ENCODE measurements around the gene NID2.

Gene NID2

GRCh38 chr14:52043690-52044089, 25.2 kb downstream of the NID2 start:
- CTCF ChIA-PET: interaction anchor here (0.9 to 2.1 kb wide), 13 partner anchors 8 to 204 kb away, joined by 3 to 13 read pairs (median 3); no protein-coding TSS in a partner anchor
- Histone ChIP-seq H3K9me3 (ENCODE audit: control extremely low read depth in 1 of 5, control insufficient read depth in 4 of 5, insufficient read depth in 2 of 5, low read depth in 1 of 5, low read length in 4 of 5) (no peaks in the 10 kb centered on the region), H3K27me3 (replicated peaks in 2 of 5; ENCODE audit: control insufficient read depth in 4 of 5, insufficient read depth in 5 of 5, low read length in 4 of 5) (peaks cover 0 to 6% (median 0%) of the 10 kb centered on the region in 5 experiments), H3K4me1 (ENCODE audit: control extremely low read depth in 1 of 4, control insufficient read depth in 4 of 4, insufficient read depth in 4 of 4, low read length in 3 of 4) (no peaks in the 10 kb centered on the region), H3K27ac (ENCODE audit: insufficient read depth in 1 of 2, low read depth in 1 of 2, low read length in 2 of 2, poor library complexity in 1 of 2, severe bottlenecking in 2 of 2) (no peak overlapping the region), H3K36me3 (ENCODE audit: control insufficient read depth in 4 of 4, insufficient read depth in 4 of 4, low read length in 3 of 4) (no peaks in the 10 kb centered on the region), H3K4me3 (ENCODE audit: control insufficient read depth in 1 of 7, extremely low read depth in 1 of 7, insufficient read depth in 4 of 7, low read depth in 2 of 7, low read length in 6 of 7) (no peak overlapping the region)
- POLR2A ChIA-PET: no interaction called here
- DNase-seq: peak; percentile 11 to 42 (median 33)
- 67% methylated on average over 1 of the region's 5 CpGs for WGBS (ENCODE audit: insufficient coverage)

- H3K9me3 ChIP-seq (ENCODE audit: control extremely low read depth in 1 of 5, control insufficient read depth in 4 of 5, insufficient read depth in 2 of 5, low read depth in 1 of 5, low read length in 4 of 5): no peaks in the 10 kb centered on the region
- CTCF ChIA-PET: interaction anchor here (1.1 to 2.1 kb wide), 7 partner anchors 9 to 81 kb away, joined by 3 to 13 read pairs (median 4); no protein-coding TSS in a partner anchor
- POLR2A ChIA-PET: no interaction called here
- DNase-seq: no peak
- WGBS (ENCODE audit: insufficient coverage): 95% methylated on average over 7 of the region's 8 CpGs
- peaks cover 0 to 2% (median 0%) of the 10 kb centered on the region in 5 experiments for H3K27me3 ChIP-seq (replicated peaks in 2 of 5; ENCODE audit: control insufficient read depth in 4 of 5, insufficient read depth in 5 of 5, low read length in 4 of 5)
- H3K4me3 ChIP-seq (ENCODE audit: control insufficient read depth in 1 of 7, extremely low read depth in 1 of 7, insufficient read depth in 4 of 7, low read depth in 2 of 7, low read length in 6 of 7): no peak overlapping the region
- no peaks in the 10 kb centered on the region for H3K36me3 ChIP-seq (ENCODE audit: control insufficient read depth in 4 of 4, insufficient read depth in 4 of 4, low read length in 3 of 4)
- H3K4me1 ChIP-seq (ENCODE audit: control extremely low read depth in 1 of 4, control insufficient read depth in 4 of 4, insufficient read depth in 4 of 4, low read length in 3 of 4): no peaks in the 10 kb centered on the region
- no peak overlapping the region for H3K27ac ChIP-seq (ENCODE audit: insufficient read depth in 1 of 2, low read depth in 1 of 2, low read length in 2 of 2, poor library complexity in 1 of 2, severe bottlenecking in 2 of 2)
Observed at GRCh38 chr14:52042371-52043289, 26.2 kb downstream of the NID2 start.

- POLR2A ChIA-PET: no interaction called here
- no peak overlapping the region for H3K27ac ChIP-seq (ENCODE audit: insufficient read depth in 1 of 2, low read depth in 1 of 2, low read length in 2 of 2, poor library complexity in 1 of 2, severe bottlenecking in 2 of 2)
- no peak overlapping the region for H3K4me3 ChIP-seq (ENCODE audit: control insufficient read depth in 1 of 7, extremely low read depth in 1 of 7, insufficient read depth in 4 of 7, low read depth in 2 of 7, low read length in 6 of 7)
- H3K9me3 ChIP-seq (ENCODE audit: control extremely low read depth in 1 of 5, control insufficient read depth in 4 of 5, insufficient read depth in 2 of 5, low read depth in 1 of 5, low read length in 4 of 5): no peaks in the 10 kb centered on the region
- DNase-seq: no peak
- CTCF ChIA-PET: interaction anchor here (1.1 to 2.8 kb wide), 2 partner anchors 10 to 16 kb away, joined by 3 to 8 read pairs; no protein-coding TSS in a partner anchor
- no peaks in the 10 kb centered on the region for H3K4me1 ChIP-seq (ENCODE audit: control extremely low read depth in 1 of 4, control insufficient read depth in 4 of 4, insufficient read depth in 4 of 4, low read length in 3 of 4)
- 100% methylated on average over 6 of the region's 7 CpGs for WGBS (ENCODE audit: insufficient coverage)
- no peaks in the 10 kb centered on the region for H3K36me3 ChIP-seq (ENCODE audit: control insufficient read depth in 4 of 4, insufficient read depth in 4 of 4, low read length in 3 of 4)
- peaks cover 0 to 2% (median 0%) of the 10 kb centered on the region in 5 experiments for H3K27me3 ChIP-seq (replicated peaks in 2 of 5; ENCODE audit: control insufficient read depth in 4 of 5, insufficient read depth in 5 of 5, low read length in 4 of 5)
Observed at GRCh38 chr14:52040598-52040997, 28.3 kb downstream of the NID2 start.

DNA sequence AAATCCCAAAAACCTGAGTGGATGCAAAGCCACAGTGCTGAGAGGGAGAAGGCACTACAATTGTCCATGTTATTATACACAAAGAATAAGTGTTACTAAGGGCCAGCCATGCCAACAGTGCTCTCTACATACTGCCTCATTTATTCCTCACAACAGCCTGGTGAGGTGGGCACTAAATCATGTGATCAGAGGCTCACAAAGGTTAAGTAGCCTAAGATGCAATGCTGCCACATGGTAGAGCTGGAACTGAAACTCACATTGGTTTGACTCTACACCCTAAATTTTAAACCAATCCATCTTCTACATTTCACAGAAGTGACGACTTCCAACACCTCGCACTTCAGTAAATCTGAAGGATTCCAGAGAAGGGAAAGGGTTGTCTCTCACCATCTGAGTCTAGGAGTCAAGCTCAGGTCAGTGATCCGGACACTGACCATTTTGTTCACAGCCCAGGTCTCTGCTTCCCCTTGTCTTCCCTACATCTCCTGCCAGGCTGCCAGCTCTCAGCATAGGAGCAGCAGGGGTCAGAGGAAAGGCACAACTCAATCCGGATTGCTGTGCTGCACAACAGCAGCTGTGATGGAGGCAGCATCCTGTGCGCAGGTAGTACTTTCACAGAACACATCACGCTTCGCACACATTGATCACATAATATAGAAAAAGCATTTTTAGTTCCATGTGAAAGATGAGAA, 29.6 kb downstream of the NID2 start:
- ChIA-PET CTCF (interaction anchor here (0.8 to 2.8 kb wide), 4 partner anchors 11 to 93 kb away, joined by 3 to 8 read pairs (median 4); no protein-coding TSS in a partner anchor), POLR2A (no interaction called here)

GRCh38 chr14:52033101-52033642, 35.7 kb downstream of the NID2 start:
- H3K9me3 ChIP-seq (ENCODE audit: control extremely low read depth in 1 of 5, control insufficient read depth in 4 of 5, insufficient read depth in 2 of 5, low read depth in 1 of 5, low read length in 4 of 5): no peaks in the 10 kb centered on the region
- POLR2A ChIA-PET: no interaction called here
- no peaks in the 10 kb centered on the region for H3K36me3 ChIP-seq (ENCODE audit: control insufficient read depth in 4 of 4, insufficient read depth in 4 of 4, low read length in 3 of 4)
- DNase-seq: peak in 2 of 3 donors; percentile 21 to 36
- CTCF ChIA-PET: interaction anchor here (0.7 to 2.0 kb wide), 6 partner anchors 8 to 98 kb away, joined by 3 to 7 read pairs (median 3); no protein-coding TSS in a partner anchor
- WGBS (ENCODE audit: insufficient coverage): 91% methylated on average over 4 of the region's 10 CpGs
- H3K27me3 ChIP-seq (replicated peaks in 2 of 5; ENCODE audit: control insufficient read depth in 4 of 5, insufficient read depth in 5 of 5, low read length in 4 of 5): no peaks in the 10 kb centered on the region
- H3K4me3 ChIP-seq (ENCODE audit: control insufficient read depth in 1 of 7, extremely low read depth in 1 of 7, insufficient read depth in 4 of 7, low read depth in 2 of 7, low read length in 6 of 7): no peak overlapping the region
- H3K4me1 ChIP-seq (ENCODE audit: control extremely low read depth in 1 of 4, control insufficient read depth in 4 of 4, insufficient read depth in 4 of 4, low read length in 3 of 4): no peaks in the 10 kb centered on the region
- no peak overlapping the region for H3K27ac ChIP-seq (ENCODE audit: insufficient read depth in 1 of 2, low read depth in 1 of 2, low read length in 2 of 2, poor library complexity in 1 of 2, severe bottlenecking in 2 of 2)

More for the DNA sequence above, 29.6 kb downstream of the NID2 start:
- WGBS (ENCODE audit: insufficient coverage): 100% methylated on average over 4 of the region's 7 CpGs
- Histone ChIP-seq H3K36me3 (ENCODE audit: control insufficient read depth in 4 of 4, insufficient read depth in 4 of 4, low read length in 3 of 4) (no peaks in the 10 kb centered on the region), H3K4me1 (ENCODE audit: control extremely low read depth in 1 of 4, control insufficient read depth in 4 of 4, insufficient read depth in 4 of 4, low read length in 3 of 4) (no peaks in the 10 kb centered on the region), H3K27ac (ENCODE audit: insufficient read depth in 1 of 2, low read depth in 1 of 2, low read length in 2 of 2, poor library complexity in 1 of 2, severe bottlenecking in 2 of 2) (no peak overlapping the region), H3K27me3 (replicated peaks in 2 of 5; ENCODE audit: control insufficient read depth in 4 of 5, insufficient read depth in 5 of 5, low read length in 4 of 5) (peaks cover 0 to 2% (median 0%) of the 10 kb centered on the region in 5 experiments), H3K9me3 (ENCODE audit: control extremely low read depth in 1 of 5, control insufficient read depth in 4 of 5, insufficient read depth in 2 of 5, low read depth in 1 of 5, low read length in 4 of 5) (no peaks in the 10 kb centered on the region), H3K4me3 (ENCODE audit: control insufficient read depth in 1 of 7, extremely low read depth in 1 of 7, insufficient read depth in 4 of 7, low read depth in 2 of 7, low read length in 6 of 7) (no peak overlapping the region)
- no peak for DNase-seq

DNA sequence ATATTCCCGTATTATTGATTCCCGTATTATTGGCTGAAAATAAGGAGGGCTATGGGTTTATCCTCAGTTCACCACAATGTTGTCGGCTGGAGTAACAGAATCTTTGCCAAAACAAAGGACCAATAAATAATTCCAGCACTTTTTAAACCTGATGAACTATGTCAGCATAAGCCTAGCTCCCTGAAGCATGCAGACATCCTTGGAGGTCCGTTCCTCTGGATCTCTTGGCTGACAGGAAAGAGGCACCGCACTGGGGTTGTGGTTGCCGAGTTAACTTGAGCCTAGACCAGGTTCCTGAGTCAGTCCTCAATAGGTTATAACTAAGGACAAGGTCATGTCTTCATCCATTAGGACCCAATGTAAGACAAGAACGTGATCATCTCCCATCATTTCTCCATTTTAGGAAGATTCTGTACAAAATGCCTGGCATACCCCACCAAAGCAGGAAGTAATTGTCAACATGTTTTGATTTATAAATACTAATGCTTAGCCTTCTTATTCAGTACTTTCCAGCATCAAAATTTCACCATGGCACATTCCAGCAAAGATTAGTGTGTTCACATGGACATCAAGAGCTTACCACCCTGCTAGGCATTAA, 36.6 kb downstream of the NID2 start:
- Histone ChIP-seq H3K27ac (ENCODE audit: insufficient read depth in 1 of 2, low read depth in 1 of 2, low read length in 2 of 2, poor library complexity in 1 of 2, severe bottlenecking in 2 of 2) (no peak overlapping the region), H3K4me1 (ENCODE audit: control extremely low read depth in 1 of 4, control insufficient read depth in 4 of 4, insufficient read depth in 4 of 4, low read length in 3 of 4) (no peaks in the 10 kb centered on the region), H3K9me3 (ENCODE audit: control extremely low read depth in 1 of 5, control insufficient read depth in 4 of 5, insufficient read depth in 2 of 5, low read depth in 1 of 5, low read length in 4 of 5) (no peaks in the 10 kb centered on the region), H3K27me3 (replicated peaks in 2 of 5; ENCODE audit: control insufficient read depth in 4 of 5, insufficient read depth in 5 of 5, low read length in 4 of 5) (no peaks in the 10 kb centered on the region), H3K36me3 (ENCODE audit: control insufficient read depth in 4 of 4, insufficient read depth in 4 of 4, low read length in 3 of 4) (no peaks in the 10 kb centered on the region), H3K4me3 (ENCODE audit: control insufficient read depth in 1 of 7, extremely low read depth in 1 of 7, insufficient read depth in 4 of 7, low read depth in 2 of 7, low read length in 6 of 7) (no peak overlapping the region)
- POLR2A ChIA-PET: no interaction called here
- no peak for DNase-seq
- CTCF ChIA-PET: interaction anchor here (0.8 to 2.0 kb wide), 5 partner anchors 8 to 99 kb away, joined by 3 to 7 read pairs (median 3); no protein-coding TSS in a partner anchor
- 66% methylated on average over 5 of the region's 7 CpGs for WGBS (ENCODE audit: insufficient coverage)

All from common myeloid progenitor, CD34-positive (primary cell).